Neuron (in vitro differentiated cells): ENCODE results near the gene DPYD.

Experiments used
- H2AFZ ChIP-seq: one replicate; pipeline ENCODE4 v1.6.1; 2013; ENCODE audit warnings: low read depth, mild to moderate bottlenecking, inconsistent platforms, low read length, moderate library complexity
- H3K27me3 ChIP-seq: one replicate; pipeline ENCODE4 v1.6.1; 2013; ENCODE audit warnings: low read length; ENCODE audit not compliant: insufficient read depth
- H3K36me3 ChIP-seq: one replicate; pipeline ENCODE4 v1.6.1; 2013; ENCODE audit warnings: low read length; ENCODE audit not compliant: insufficient read depth
- H3K4me1 ChIP-seq: one replicate; pipeline ENCODE4 v1.6.1; 2013; ENCODE audit warnings: low read length; ENCODE audit not compliant: insufficient read depth
- H3K4me3 ChIP-seq: 2 replicates; pipeline ENCODE4 v1.5.1; 2013; ENCODE audit warnings: mild to moderate bottlenecking, low read length, moderate library complexity
- H3K9me3 ChIP-seq: one replicate; pipeline ENCODE4 v1.6.1; 2013; ENCODE audit warnings: low read length

The DPYD gene

DNA sequence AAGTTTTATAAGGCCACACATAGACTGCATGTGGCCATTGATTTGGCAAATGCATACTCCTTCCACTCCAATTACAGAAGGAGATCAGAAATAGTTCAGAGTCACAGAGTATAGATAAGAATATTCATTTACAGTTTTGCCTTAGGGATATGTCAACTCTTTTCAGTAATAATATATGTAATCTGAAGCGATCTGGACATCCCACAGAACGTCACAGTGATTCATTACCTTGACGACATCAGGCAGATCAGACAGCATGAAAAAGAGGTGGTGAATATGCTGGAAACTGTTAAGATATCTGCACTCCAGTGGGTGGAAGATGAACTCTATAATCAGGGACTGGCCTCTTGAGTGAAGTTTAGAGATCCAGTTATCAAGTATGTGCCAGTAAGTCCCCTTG, 240.4 kb downstream of the DPYD start:
- Histone ChIP-seq H3K4me3 (no peak overlapping the region), H3K27me3 (no peaks in the 10 kb centered on the region), H3K9me3 (no peaks in the 10 kb centered on the region), H3K4me1 (no peaks in the 10 kb centered on the region), H3K36me3 (no peaks in the 10 kb centered on the region), H2AFZ (no peak overlapping the region)

DNA sequence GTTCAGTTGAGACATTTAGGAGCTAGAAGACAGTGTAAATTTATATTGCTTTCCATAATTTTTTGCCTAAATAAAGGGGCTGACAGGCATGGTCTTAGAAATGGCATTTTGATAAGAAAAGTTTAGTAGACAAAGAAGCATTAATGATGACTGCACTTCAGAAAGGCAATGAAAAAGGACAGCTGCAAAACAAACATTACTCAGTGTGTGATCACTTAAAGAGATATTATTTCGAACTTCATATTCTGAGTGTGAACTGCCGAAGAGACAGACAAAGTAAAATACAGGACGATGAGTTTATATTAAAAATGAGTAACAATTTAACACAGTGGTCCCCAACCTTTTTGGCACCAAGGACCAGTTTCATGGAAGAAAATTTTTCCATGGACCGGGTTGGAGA, 243.1 kb downstream of the DPYD start:
- Histone ChIP-seq H2AFZ (no peak overlapping the region), H3K4me3 (no peak overlapping the region), H3K27me3 (no peaks in the 10 kb centered on the region), H3K4me1 (no peaks in the 10 kb centered on the region), H3K9me3 (no peaks in the 10 kb centered on the region), H3K36me3 (no peaks in the 10 kb centered on the region)

GRCh38 chr1:97674517-97674916, 246.3 kb downstream of the DPYD start:
- H2AFZ ChIP-seq: no peak overlapping the region
- no peaks in the 10 kb centered on the region for H3K36me3 ChIP-seq
- no peaks in the 10 kb centered on the region for H3K9me3 ChIP-seq
- no peaks in the 10 kb centered on the region for H3K4me1 ChIP-seq
- no peaks in the 10 kb centered on the region for H3K27me3 ChIP-seq
- no peak overlapping the region for H3K4me3 ChIP-seq

GRCh38 chr1:97668945-97669344, 251.9 kb downstream of the DPYD start:
- H2AFZ ChIP-seq: no peak overlapping the region
- no peaks in the 10 kb centered on the region for H3K9me3 ChIP-seq
- H3K36me3 ChIP-seq: no peaks in the 10 kb centered on the region
- H3K27me3 ChIP-seq: no peaks in the 10 kb centered on the region
- no peak overlapping the region for H3K4me3 ChIP-seq
- H3K4me1 ChIP-seq: no peaks in the 10 kb centered on the region

- no peak overlapping the region for H3K4me3 ChIP-seq
- no peak overlapping the region for H2AFZ ChIP-seq
- no peaks in the 10 kb centered on the region for H3K4me1 ChIP-seq
- H3K9me3 ChIP-seq: no peaks in the 10 kb centered on the region
- no peaks in the 10 kb centered on the region for H3K27me3 ChIP-seq
- no peaks in the 10 kb centered on the region for H3K36me3 ChIP-seq
These were observed 260.3 kb downstream of the DPYD start for GRCh38 chr1:97660431-97661105.

GRCh38 chr1:97654876-97655585, 265.8 kb downstream of the DPYD start:
- H2AFZ ChIP-seq: no peak overlapping the region
- no peaks in the 10 kb centered on the region for H3K4me1 ChIP-seq
- H3K27me3 ChIP-seq: no peaks in the 10 kb centered on the region
- H3K4me3 ChIP-seq: no peak overlapping the region
- no peaks in the 10 kb centered on the region for H3K36me3 ChIP-seq
- H3K9me3 ChIP-seq: no peaks in the 10 kb centered on the region

GRCh38 chr1:97651250-97651649, 269.6 kb downstream of the DPYD start:
- H2AFZ ChIP-seq: no peak overlapping the region
- H3K4me1 ChIP-seq: peaks cover 4% of the 10 kb centered on the region
- H3K4me3 ChIP-seq: no peak overlapping the region
- H3K9me3 ChIP-seq: no peaks in the 10 kb centered on the region
- H3K27me3 ChIP-seq: no peaks in the 10 kb centered on the region
- H3K36me3 ChIP-seq: no peaks in the 10 kb centered on the region

DNA sequence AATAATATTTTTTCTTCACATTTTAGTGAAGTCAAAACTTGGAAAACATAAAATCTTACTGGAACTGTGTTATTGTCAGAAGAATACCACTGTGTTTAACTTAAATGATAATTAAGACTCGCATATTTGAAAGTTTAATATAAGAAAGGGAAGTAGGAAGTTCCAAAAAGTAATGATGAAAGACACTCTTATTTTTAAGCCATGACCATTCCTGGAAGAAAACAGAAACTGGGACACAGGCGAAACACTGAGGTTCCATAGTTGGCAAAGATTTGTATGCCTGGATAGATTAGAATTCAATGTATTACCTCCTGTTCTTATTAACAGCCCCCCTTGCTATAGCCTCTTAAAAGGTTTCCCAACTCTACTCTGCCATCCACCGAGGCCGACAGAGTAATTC, 271.2 kb downstream of the DPYD start:
- Histone ChIP-seq H2AFZ (no peak overlapping the region), H3K4me3 (no peak overlapping the region), H3K27me3 (no peaks in the 10 kb centered on the region), H3K9me3 (no peaks in the 10 kb centered on the region), H3K36me3 (no peaks in the 10 kb centered on the region), H3K4me1 (peaks cover 4% of the 10 kb centered on the region)

- no peaks in the 10 kb centered on the region for H3K36me3 ChIP-seq
- peaks cover 4% of the 10 kb centered on the region for H3K4me1 ChIP-seq
- no peaks in the 10 kb centered on the region for H3K27me3 ChIP-seq
These were observed 273.1 kb downstream of the DPYD start for GRCh38 chr1:97647776-97648175.

GRCh38 chr1:97646071-97646470, 274.8 kb downstream of the DPYD start:
- H3K4me3 ChIP-seq: no peak overlapping the region
- no peaks in the 10 kb centered on the region for H3K36me3 ChIP-seq
- H3K4me1 ChIP-seq: peaks cover 4% of the 10 kb centered on the region
- no peak overlapping the region for H2AFZ ChIP-seq
- no peaks in the 10 kb centered on the region for H3K9me3 ChIP-seq
- no peaks in the 10 kb centered on the region for H3K27me3 ChIP-seq

More at GRCh38 chr1:97647776-97648175, 273.1 kb downstream of the DPYD start:
- Histone ChIP-seq H3K4me3 (no peak overlapping the region), H2AFZ (no peak overlapping the region), H3K9me3 (no peaks in the 10 kb centered on the region)

DNA sequence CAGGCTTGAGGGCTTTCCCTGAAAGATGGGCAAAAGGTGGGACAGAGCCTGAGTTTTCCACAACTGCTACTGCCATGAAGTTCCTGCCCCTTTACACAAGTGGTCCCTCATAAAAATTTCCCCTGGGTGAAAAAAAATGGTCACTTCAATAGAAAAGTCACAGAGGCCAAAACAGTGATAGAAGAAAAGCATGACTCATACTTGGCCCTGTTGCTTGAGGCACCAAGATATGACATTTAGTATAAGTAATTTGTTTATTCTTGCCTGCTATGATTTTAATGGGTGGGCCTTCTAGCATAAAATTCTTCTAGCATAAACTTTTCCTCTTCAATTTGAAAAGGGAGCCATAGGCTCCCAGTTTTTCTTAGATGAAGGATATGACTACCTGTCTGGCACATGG, 280.2 kb downstream of the DPYD start:
- Histone ChIP-seq H3K36me3 (no peaks in the 10 kb centered on the region), H3K4me1 (no peaks in the 10 kb centered on the region), H3K9me3 (no peaks in the 10 kb centered on the region), H3K4me3 (no peak overlapping the region), H2AFZ (no peak overlapping the region), H3K27me3 (no peaks in the 10 kb centered on the region)

DNA sequence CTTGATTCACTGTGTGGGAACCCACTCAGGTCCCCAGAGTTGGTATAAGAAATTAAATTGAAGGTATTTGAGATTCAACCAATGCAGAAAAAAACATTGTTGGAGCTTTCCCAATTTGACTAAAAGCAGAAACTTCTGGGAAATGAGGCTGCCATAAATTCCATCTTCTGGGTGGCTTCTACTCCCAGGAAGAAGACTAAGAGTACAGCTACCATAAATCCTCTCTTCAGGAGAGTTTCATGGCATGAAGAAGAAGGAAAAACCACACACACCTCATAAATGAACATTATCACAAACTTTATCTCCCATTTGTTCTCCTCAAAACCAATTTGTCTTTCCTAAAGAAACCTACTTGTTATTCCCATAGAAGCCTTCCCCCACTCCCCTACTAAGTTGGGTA, 283.9 kb downstream of the DPYD start:
- Histone ChIP-seq H3K4me3 (no peak overlapping the region), H3K4me1 (no peaks in the 10 kb centered on the region), H2AFZ (no peak overlapping the region), H3K9me3 (no peaks in the 10 kb centered on the region), H3K36me3 (no peaks in the 10 kb centered on the region), H3K27me3 (no peaks in the 10 kb centered on the region)

- H3K36me3 ChIP-seq: no peaks in the 10 kb centered on the region
- no peaks in the 10 kb centered on the region for H3K4me1 ChIP-seq
- H3K9me3 ChIP-seq: no peaks in the 10 kb centered on the region
- H3K27me3 ChIP-seq: no peaks in the 10 kb centered on the region
- no peak overlapping the region for H3K4me3 ChIP-seq
- H2AFZ ChIP-seq: no peak overlapping the region
These were observed 286.1 kb downstream of the DPYD start for GRCh38 chr1:97634758-97635157.

DNA sequence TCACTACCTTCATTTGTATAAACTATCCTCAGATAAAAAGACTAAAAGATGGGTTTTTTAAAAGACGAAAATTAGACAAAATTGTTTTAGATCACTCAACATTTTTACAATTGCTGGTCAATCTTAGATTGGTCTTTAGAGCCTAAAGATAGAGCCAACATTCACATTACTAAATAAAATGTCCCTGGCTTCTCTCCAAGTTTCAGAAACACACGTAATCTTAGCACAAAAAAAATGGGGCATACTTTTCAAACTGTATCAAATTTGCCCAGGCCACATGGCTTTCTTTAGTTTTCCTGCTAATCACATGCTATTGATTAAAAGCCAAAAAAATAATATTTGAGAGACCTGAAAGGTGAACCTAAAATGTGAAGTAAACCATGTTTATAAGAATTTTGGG, 288.1 kb downstream of the DPYD start:
- Histone ChIP-seq H3K4me1 (no peaks in the 10 kb centered on the region), H3K9me3 (no peaks in the 10 kb centered on the region), H3K27me3 (no peaks in the 10 kb centered on the region)

More for the DNA sequence above, 288.1 kb downstream of the DPYD start:
- H3K4me3 ChIP-seq: no peak overlapping the region
- no peaks in the 10 kb centered on the region for H3K36me3 ChIP-seq
- H2AFZ ChIP-seq: no peak overlapping the region
